Stimulated activated naive CD8-positive, alpha-beta T cell treated with anti-CD3 and anti-CD28 coated beads, Interleukin-15, amount 100 ng/mL, for 72 hours (primary cell): ENCODE data around the gene FBXW8.

Experiments
- ATAC-seq: fragments of 150-1000 bp; cut with Tn5 transposase; 2 replicates; pipeline ENCODE4 v1.10.0; 2021; ENCODE audit warnings: mild to moderate bottlenecking, moderate library complexity
- DNase-seq, 2 donors: peaks; one replicate each; pipeline ENCODE4 v3.0.0; 2021 to 2022
- H3K27ac Mint-ChIP-seq, 2 donors: one replicate each; pipeline ENCODE4 v1.8.0; 2022; ENCODE audit warnings: mild to moderate bottlenecking in 2 of 2, mixed read lengths in 2 of 2, moderate library complexity in 2 of 2
- H3K27me3 Mint-ChIP-seq: one replicate; pipeline ENCODE4 v1.8.0; 2022; ENCODE audit warnings: mixed read lengths
- H3K4me1 Mint-ChIP-seq: one replicate; pipeline ENCODE4 v1.8.0; 2022; ENCODE audit warnings: mild to moderate bottlenecking, mixed read lengths
- H3K4me3 Mint-ChIP-seq, 2 donors: one replicate each; pipeline ENCODE4 v1.8.0; 2022; ENCODE audit warnings: mild to moderate bottlenecking in 2 of 2, mixed read lengths in 2 of 2, moderate library complexity in 1 of 2
- H3K9me3 Mint-ChIP-seq, 2 donors: one replicate each; pipeline ENCODE4 v1.8.0; 2022; ENCODE audit warnings: mixed read lengths in 2 of 2

Gene FBXW8

GRCh38 chr12:116880817-116881324, 29.9 kb upstream of the FBXW8 start:
- ATAC-seq (peak; percentile 90), DNase-seq (peak; percentile 44 to 64)
- peaks cover 39% of the 10 kb centered on the region for H3K4me1 Mint-ChIP-seq
- H3K27ac Mint-ChIP-seq, result no peak overlapping the region
- peak overlapping the region; percentile 82 to 87 for H3K4me3 Mint-ChIP-seq
- no peaks in the 10 kb centered on the region for H3K9me3 Mint-ChIP-seq
- H3K27me3 Mint-ChIP-seq, result peaks cover 90% of the 10 kb centered on the region

- H3K4me3 Mint-ChIP-seq, result peak within 1 kb of the TSS; percentile 82 to 87
- DNase-seq (peak in 1 of 2 donors; percentile 18), ATAC-seq (no peak)
- H3K4me1 Mint-ChIP-seq, result peaks cover 39% of the 10 kb centered on the region
- H3K9me3 Mint-ChIP-seq, result no peaks in the 10 kb centered on the region
- peaks cover 84% of the 10 kb centered on the region for H3K27me3 Mint-ChIP-seq
- no peak within 1 kb of the TSS for H3K27ac Mint-ChIP-seq
Observed at GRCh38 chr12:116881325-116881876, 29.3 kb upstream of the FBXW8 start, which contains the start of gene HRK. Gene HRK, minus strand, starts transcription at chr12:116881441. Its CDS starts 134 bp downstream, at chr12:116881307.

- ATAC-seq (no peak), DNase-seq (no peak)
- no peak overlapping the region for H3K27ac Mint-ChIP-seq
- H3K4me3 Mint-ChIP-seq, result peak overlapping the region; percentile 67 to 69
- peaks cover 39% of the 10 kb centered on the region for H3K4me1 Mint-ChIP-seq
- H3K9me3 Mint-ChIP-seq, result no peaks in the 10 kb centered on the region
- peaks cover 84% of the 10 kb centered on the region for H3K27me3 Mint-ChIP-seq
Observed at GRCh38 chr12:116881877-116882507, 28.8 kb upstream of the FBXW8 start.

- peaks cover 85% of the 10 kb centered on the region for H3K27me3 Mint-ChIP-seq
- no peak overlapping the region for H3K27ac Mint-ChIP-seq
- no peak overlapping the region for H3K4me3 Mint-ChIP-seq
- H3K4me1 Mint-ChIP-seq, result peaks cover 39% of the 10 kb centered on the region
- no peak for DNase-seq
- H3K9me3 Mint-ChIP-seq, result no peaks in the 10 kb centered on the region
- peak; percentile 31 for ATAC-seq
Observed at GRCh38 chr12:116882742-116883141, 28.0 kb upstream of the FBXW8 start.

GRCh38 chr12:116884871-116885270, 25.9 kb upstream of the FBXW8 start:
- no peak for ATAC-seq
- peaks cover 21% of the 10 kb centered on the region for H3K4me1 Mint-ChIP-seq
- peaks cover 67% of the 10 kb centered on the region for H3K27me3 Mint-ChIP-seq
- DNase-seq, result no peak
- no peak overlapping the region for H3K4me3 Mint-ChIP-seq
- H3K27ac Mint-ChIP-seq, result peak overlapping the region in 1 of 2 donors; percentile 67
- no peaks in the 10 kb centered on the region for H3K9me3 Mint-ChIP-seq

GRCh38 chr12:116885491-116885890, 25.3 kb upstream of the FBXW8 start:
- peaks cover 61% of the 10 kb centered on the region for H3K27me3 Mint-ChIP-seq
- peaks cover 15% of the 10 kb centered on the region for H3K4me1 Mint-ChIP-seq
- no peak overlapping the region for H3K27ac Mint-ChIP-seq
- H3K4me3 Mint-ChIP-seq, result no peak overlapping the region
- ATAC-seq, result no peak
- no peak for DNase-seq
- no peaks in the 10 kb centered on the region for H3K9me3 Mint-ChIP-seq

GRCh38 chr12:116887244-116887643, 23.5 kb upstream of the FBXW8 start:
- no peaks in the 10 kb centered on the region for H3K9me3 Mint-ChIP-seq

GRCh38 chr12:116887897-116888296, 22.9 kb upstream of the FBXW8 start:
- Mint-ChIP-seq H3K4me1 (no peaks in the 10 kb centered on the region), H3K27me3 (peaks cover 41% of the 10 kb centered on the region), H3K9me3 (no peaks in the 10 kb centered on the region), H3K27ac (no peak overlapping the region), H3K4me3 (no peak overlapping the region)
- no peak for ATAC-seq
- no peak for DNase-seq

More at GRCh38 chr12:116887244-116887643, 23.5 kb upstream of the FBXW8 start:
- no peak for DNase-seq
- no peak overlapping the region for H3K27ac Mint-ChIP-seq
- H3K27me3 Mint-ChIP-seq, result peaks cover 47% of the 10 kb centered on the region
- ATAC-seq, result no peak
- H3K4me3 Mint-ChIP-seq, result no peak overlapping the region
- peaks cover 4% of the 10 kb centered on the region for H3K4me1 Mint-ChIP-seq

- H3K4me3 Mint-ChIP-seq, result no peak overlapping the region
- ATAC-seq (no peak), DNase-seq (no peak)
- no peaks in the 10 kb centered on the region for H3K9me3 Mint-ChIP-seq
- peaks cover 16% of the 10 kb centered on the region for H3K27me3 Mint-ChIP-seq
- H3K27ac Mint-ChIP-seq, result no peak overlapping the region
- H3K4me1 Mint-ChIP-seq, result no peaks in the 10 kb centered on the region
Observed at GRCh38 chr12:116890330-116890729, 20.4 kb upstream of the FBXW8 start.

- H3K9me3 Mint-ChIP-seq, result no peaks in the 10 kb centered on the region
- H3K27me3 Mint-ChIP-seq, result peaks cover 16% of the 10 kb centered on the region
- no peak for DNase-seq
- no peak overlapping the region for H3K4me3 Mint-ChIP-seq
- ATAC-seq, result no peak
- H3K4me1 Mint-ChIP-seq, result no peaks in the 10 kb centered on the region
- H3K27ac Mint-ChIP-seq, result no peak overlapping the region
Observed at GRCh38 chr12:116891019-116891418, 19.7 kb upstream of the FBXW8 start.

- H3K27me3 Mint-ChIP-seq, result peaks cover 6% of the 10 kb centered on the region
- H3K27ac Mint-ChIP-seq, result no peak overlapping the region
- H3K9me3 Mint-ChIP-seq, result no peaks in the 10 kb centered on the region
- ATAC-seq, result no peak
- H3K4me1 Mint-ChIP-seq, result no peaks in the 10 kb centered on the region
- DNase-seq, result no peak
- no peak overlapping the region for H3K4me3 Mint-ChIP-seq
Observed at GRCh38 chr12:116892349-116893140, 18.2 kb upstream of the FBXW8 start.

- ATAC-seq (no peak), DNase-seq (no peak)
- Mint-ChIP-seq H3K4me1 (no peaks in the 10 kb centered on the region), H3K4me3 (no peak overlapping the region), H3K27me3 (peaks cover 22% of the 10 kb centered on the region), H3K9me3 (no peaks in the 10 kb centered on the region), H3K27ac (no peak overlapping the region)
Observed at GRCh38 chr12:116894913-116895312, 15.8 kb upstream of the FBXW8 start.

GRCh38 chr12:116896411-116896924, 14.3 kb upstream of the FBXW8 start:
- no peaks in the 10 kb centered on the region for H3K4me1 Mint-ChIP-seq
- DNase-seq (no peak), ATAC-seq (no peak)
- peaks cover 22% of the 10 kb centered on the region for H3K27me3 Mint-ChIP-seq
- H3K9me3 Mint-ChIP-seq, result no peaks in the 10 kb centered on the region
- H3K4me3 Mint-ChIP-seq, result no peak overlapping the region
- no peak overlapping the region for H3K27ac Mint-ChIP-seq

GRCh38 chr12:116897476-116897875, 13.3 kb upstream of the FBXW8 start:
- Mint-ChIP-seq H3K9me3 (no peaks in the 10 kb centered on the region), H3K4me1 (no peaks in the 10 kb centered on the region), H3K27me3 (peaks cover 22% of the 10 kb centered on the region), H3K4me3 (no peak overlapping the region), H3K27ac (no peak overlapping the region)
- ATAC-seq (no peak), DNase-seq (no peak)

- H3K4me1 Mint-ChIP-seq, result no peaks in the 10 kb centered on the region
- no peak overlapping the region for H3K27ac Mint-ChIP-seq
- DNase-seq (no peak), ATAC-seq (no peak)
- no peaks in the 10 kb centered on the region for H3K9me3 Mint-ChIP-seq
- H3K27me3 Mint-ChIP-seq, result peaks cover 24% of the 10 kb centered on the region
- no peak overlapping the region for H3K4me3 Mint-ChIP-seq
Observed at GRCh38 chr12:116898669-116899068, 12.1 kb upstream of the FBXW8 start.

GRCh38 chr12:116901612-116902011, 9.1 kb upstream of the FBXW8 start:
- DNase-seq (no peak), ATAC-seq (no peak)
- Mint-ChIP-seq H3K4me1 (no peaks in the 10 kb centered on the region), H3K27me3 (peaks cover 31% of the 10 kb centered on the region), H3K9me3 (no peaks in the 10 kb centered on the region), H3K27ac (no peak overlapping the region), H3K4me3 (no peak overlapping the region)
